NCI-H510A treated with DMSO at 0.1 percent for 48 hours (cell line): ENCODE measurements around the gene PNMT.

ENCODE experiments used
- DNase-seq: peaks from one replicate; lab custom pipeline; 2025; lab: John Stamatoyannopoulos, UW

The PNMT gene

GRCh38 chr17:39669897-39670735, 1.9 kb downstream of the PNMT start:
- DNase-seq: no peak

- no peak for DNase-seq
Observed at GRCh38 chr17:39670746-39671145, 2.5 kb downstream of the PNMT start.

- peak; percentile 13 for DNase-seq
Observed at GRCh38 chr17:39671651-39672521, 3.6 kb downstream of the PNMT start.

- no peak for DNase-seq
Observed at GRCh38 chr17:39672522-39673334, 4.5 kb downstream of the PNMT start.

- no peak for DNase-seq
Observed at GRCh38 chr17:39673335-39674081, 5.3 kb downstream of the PNMT start.

GRCh38 chr17:39674179-39674578, 5.9 kb downstream of the PNMT start:
- no peak for DNase-seq

GRCh38 chr17:39674702-39675389, 6.6 kb downstream of the PNMT start:
- peak; percentile 40 for DNase-seq

GRCh38 chr17:39675390-39676082, 7.3 kb downstream of the PNMT start:
- no peak for DNase-seq

GRCh38 chr17:39676198-39676819, 8.1 kb downstream of the PNMT start:
- DNase-seq: peak; percentile 88

- DNase-seq: no peak
Observed at GRCh38 chr17:39677072-39677471, 8.8 kb downstream of the PNMT start.

- peak; percentile 44 for DNase-seq
Observed at GRCh38 chr17:39677542-39678339, 9.5 kb downstream of the PNMT start.

- no peak for DNase-seq
Observed at GRCh38 chr17:39678340-39679116, 10.3 kb downstream of the PNMT start.

GRCh38 chr17:39679521-39680192, 11.4 kb downstream of the PNMT start:
- no peak for DNase-seq

GRCh38 chr17:39683295-39683939, 15.2 kb downstream of the PNMT start:
- no peak for DNase-seq

GRCh38 chr17:39684369-39685192, 16.3 kb downstream of the PNMT start:
- DNase-seq: no peak

GRCh38 chr17:39687101-39687545, 18.9 kb downstream of the PNMT start:
- no peak for DNase-seq
